NCI-H1417 (cell line): ENCODE data around the gene SETDB1.
A peak's percentile ranks its signal among the peaks of the same experiment; 100 is the strongest.

Experiments
- DNase-seq, 3 experiments: peaks; one replicate each; lab custom pipeline; 2025; lab: John Stamatoyannopoulos, UW

The SETDB1 gene

GRCh38 chr1:150976401-150976821, 50.2 kb downstream of the SETDB1 start:
- DNase-seq = no peak

- DNase-seq = no peak
Observed at GRCh38 chr1:150976879-150977694, 50.9 kb downstream of the SETDB1 start.

DNA sequence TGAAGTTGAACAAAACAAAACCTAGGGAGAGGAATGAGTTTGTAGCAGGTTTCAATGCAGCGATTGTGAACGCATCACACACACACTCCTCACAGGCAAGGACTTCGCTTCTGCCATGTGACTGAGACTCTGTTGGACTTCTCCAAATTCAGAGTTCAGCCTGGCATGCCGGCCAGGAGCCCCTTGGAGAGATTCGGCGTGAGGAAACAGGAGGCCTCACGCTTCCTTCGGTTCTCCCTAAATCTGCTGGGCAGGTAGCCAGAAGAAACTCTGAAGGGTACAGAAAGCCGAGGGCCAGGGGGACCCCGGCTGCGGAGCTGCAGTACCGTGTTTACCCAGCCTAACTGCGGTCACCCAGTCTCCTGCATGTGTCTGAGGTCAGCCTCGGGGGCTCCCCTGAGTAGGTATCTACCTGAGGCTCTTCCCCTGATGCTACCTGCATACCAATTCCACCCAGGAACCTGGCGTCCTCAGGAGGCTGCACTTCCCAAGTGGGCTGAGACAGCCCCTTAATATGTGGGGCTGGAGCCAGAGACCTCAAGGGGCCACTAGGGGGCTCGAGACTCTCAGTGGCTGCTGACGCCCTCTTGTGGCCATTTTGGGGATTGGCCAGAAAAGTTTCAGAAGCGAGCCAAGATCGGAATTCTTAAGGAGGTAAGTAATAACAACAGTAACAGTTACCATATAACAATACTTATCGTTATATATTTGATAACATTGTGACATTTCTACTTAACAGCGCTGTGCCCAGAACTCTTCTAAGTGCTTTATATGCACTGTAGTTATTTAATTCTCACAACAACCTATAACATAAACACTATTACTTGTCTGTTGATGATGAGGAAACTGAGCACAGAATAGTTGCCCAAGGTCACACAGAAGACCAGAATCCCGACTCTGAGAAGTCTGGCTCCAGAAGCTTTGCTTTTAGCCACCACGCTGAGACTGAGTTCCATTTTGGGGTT, 53.2 kb downstream of the SETDB1 start:
- peak; percentile 82 to 99 (median 92) for DNase-seq

DNA sequence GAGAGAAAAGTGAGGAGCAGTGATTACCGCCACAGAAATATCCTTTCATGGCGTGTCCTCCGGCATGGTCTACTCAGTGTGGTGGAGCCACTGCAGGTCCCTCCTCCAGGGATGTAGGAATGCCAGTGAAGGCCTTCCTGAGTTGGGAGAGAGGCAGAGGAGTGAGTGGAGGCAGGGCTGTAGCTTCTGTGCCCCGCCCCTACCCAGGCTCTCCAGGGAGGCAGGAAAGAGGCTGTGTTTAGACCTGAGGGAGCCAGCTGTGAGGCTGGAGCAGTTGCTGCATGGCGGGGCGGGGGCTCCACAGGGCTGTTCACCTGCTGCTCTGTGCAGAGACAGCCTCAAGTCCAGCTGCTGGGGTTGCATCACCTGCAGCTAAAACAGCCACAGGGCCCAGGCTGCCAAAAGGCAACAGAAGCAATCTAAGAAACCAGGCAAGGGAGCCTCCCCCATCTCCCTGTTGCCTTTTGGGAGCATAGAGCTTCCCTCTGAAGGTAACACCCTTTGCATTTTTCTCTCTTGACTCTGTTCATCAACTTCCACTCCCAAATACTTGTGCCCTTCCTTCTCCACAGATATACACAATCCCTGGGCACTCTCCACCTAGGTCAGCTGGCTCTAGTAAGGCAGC, 55.1 kb downstream of the SETDB1 start:
- DNase-seq = peak; percentile 85 to 98 (median 93)

GRCh38 chr1:150981805-150982712, 55.9 kb downstream of the SETDB1 start, which contains the start of gene ANXA9:
Gene ANXA9, plus strand, starts transcription at chr1:150982292. Its CDS starts 814 bp downstream, at chr1:150983106.
- peak; percentile 56 to 68 (median 63) for DNase-seq

DNA sequence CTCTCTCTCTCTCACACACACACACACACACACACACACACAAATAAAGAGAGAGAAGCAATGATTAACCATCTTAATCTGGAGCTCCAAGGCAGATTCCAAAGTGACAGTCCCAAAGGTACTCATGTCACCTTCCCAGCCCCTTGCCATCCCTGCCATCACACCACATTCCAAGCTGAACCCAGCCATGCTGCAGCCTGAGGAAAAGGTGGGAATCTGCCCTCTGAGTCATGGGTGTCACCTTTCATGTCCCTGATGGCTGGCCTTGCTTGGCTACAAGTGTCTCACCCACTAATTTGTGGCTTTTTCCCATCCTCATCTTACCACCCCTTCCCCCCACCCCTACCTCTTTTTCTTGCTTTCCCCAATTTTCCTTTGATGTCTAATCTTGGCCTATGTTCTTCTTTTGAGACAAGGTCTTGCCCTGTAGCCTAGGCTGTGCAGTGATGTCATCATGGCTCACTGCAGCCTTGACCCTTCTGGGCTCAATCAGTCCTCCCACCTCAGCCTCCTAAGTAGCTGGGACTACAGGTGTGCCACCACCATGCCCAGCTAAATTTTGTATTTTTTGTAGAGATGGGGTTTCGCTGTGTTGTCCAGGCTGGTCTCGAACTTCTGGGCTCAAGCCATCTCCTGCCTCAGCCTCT, 59.1 kb downstream of the SETDB1 start:
- no peak for DNase-seq

GRCh38 chr1:150987924-150988323, 61.8 kb downstream of the SETDB1 start:
- DNase-seq = peak; percentile 70 to 95 (median 88)

DNA sequence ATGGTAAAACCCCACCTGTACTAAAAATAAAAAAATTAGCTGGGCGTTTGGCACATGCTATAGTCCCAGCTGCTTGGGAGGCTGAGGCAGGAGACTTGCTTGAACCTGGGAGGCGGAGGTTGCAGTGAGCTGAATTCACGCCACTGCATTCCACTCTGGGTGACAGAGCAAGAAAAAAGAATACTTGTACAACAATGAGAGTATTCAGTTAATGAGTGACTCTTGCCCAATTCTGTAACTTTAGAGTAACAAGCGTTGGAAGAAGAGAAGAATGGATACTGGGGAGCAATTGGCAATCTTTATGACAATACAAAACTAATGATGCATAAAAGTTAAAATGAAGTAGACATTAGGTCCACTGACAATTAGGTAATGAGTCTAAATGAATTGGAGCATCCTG, 66.5 kb downstream of the SETDB1 start:
- DNase-seq = no peak

GRCh38 chr1:150994248-150994647, 68.1 kb downstream of the SETDB1 start:
- DNase-seq = no peak

GRCh38 chr1:150995460-150995859, 69.3 kb downstream of the SETDB1 start:
- no peak for DNase-seq

DNA sequence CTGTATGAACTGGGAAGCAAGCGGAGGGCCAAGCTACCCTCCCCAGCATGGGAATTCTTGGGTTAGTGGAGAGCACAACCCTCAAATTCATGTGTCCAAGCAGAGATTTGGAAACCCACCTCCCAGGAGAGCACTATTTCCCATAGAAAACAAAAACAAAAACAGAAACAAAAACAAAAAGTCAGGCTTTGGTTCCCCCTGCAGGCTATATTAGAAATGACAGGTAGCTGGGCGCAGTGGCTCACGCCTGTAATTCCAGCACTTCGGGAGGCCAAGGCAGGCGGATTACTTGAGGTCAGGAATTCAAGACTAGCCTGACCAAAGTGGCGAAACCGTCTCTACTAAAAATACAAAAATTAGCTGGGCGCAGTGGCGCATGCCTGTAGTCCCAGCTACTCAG, 69.7 kb downstream of the SETDB1 start:
- peak; percentile 15 to 53 (median 49) for DNase-seq

GRCh38 chr1:150997126-150997872, 71.1 kb downstream of the SETDB1 start:
- DNase-seq = no peak

DNA sequence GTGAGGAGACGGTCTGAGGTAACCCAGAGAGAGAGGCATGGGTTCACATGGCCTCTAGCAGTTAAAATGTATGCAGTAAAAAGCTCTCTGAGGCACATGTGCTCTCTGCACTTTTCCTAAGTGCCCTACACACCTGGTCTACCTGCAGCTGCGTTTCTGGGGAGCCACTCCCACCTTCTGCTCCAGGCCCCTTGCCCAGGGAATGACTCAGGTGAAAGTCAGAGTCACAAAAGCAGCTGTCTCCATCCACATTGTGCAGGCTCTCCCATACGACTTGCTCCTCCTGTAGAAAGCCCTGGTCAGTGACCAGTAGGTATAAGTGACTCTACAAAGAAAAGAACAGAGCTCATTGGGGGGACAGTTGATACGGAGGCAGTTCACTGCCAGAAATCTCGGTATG, 71.8 kb downstream of the SETDB1 start:
- no peak for DNase-seq

DNA sequence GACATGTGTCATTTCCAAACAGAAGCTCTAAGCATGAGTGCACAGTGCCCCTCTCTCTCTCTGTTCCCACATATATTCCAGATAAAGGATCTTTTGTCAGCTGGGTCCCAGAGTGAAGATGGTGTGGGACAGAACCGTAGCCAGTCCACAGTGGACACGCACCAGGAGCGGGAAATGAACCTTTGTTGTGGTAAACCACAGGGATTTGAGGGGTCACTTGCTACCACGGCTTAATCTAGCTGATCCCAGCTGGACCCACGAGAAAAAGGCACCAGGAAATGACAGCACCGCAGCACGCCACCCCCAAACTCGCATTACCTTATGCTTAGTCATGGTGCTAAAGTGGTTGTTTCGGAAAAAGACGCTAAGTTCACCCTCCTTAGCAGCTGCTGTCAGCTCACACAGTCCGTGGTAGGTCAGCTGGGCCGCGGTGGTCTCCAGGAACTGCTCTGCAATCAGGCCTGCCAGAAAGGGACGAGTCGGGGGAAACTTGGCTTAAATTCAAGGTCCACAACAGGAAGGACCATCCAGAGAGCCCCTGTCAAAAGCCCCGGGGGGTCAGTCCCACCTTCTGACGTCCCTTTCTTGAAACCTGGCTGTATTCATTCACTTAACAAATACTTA, 73.0 kb downstream of the SETDB1 start:
- DNase-seq = no peak

DNA sequence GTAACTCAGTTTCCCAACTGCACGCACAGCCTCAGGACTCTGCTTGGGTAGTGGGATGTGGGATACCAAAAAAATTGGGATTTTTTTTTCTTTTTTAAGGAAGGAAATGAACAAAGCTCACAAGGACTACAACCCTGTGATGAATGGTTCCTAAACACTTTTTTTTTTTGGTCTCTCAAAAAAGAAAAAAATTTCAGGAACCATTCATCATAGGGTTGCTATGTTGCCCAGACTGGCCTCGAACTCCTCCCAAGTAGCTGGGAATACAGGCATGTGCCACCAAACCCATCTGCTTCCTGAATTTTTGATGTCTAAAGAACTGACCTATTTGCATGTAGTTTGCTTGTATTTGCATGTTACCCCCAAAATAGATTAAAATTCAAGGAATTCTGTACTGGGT, 73.8 kb downstream of the SETDB1 start:
- DNase-seq = no peak

GRCh38 chr1:151000408-151000807, 74.2 kb downstream of the SETDB1 start:
- no peak for DNase-seq

GRCh38 chr1:151001602-151002001, 75.4 kb downstream of the SETDB1 start:
- no peak for DNase-seq

DNA sequence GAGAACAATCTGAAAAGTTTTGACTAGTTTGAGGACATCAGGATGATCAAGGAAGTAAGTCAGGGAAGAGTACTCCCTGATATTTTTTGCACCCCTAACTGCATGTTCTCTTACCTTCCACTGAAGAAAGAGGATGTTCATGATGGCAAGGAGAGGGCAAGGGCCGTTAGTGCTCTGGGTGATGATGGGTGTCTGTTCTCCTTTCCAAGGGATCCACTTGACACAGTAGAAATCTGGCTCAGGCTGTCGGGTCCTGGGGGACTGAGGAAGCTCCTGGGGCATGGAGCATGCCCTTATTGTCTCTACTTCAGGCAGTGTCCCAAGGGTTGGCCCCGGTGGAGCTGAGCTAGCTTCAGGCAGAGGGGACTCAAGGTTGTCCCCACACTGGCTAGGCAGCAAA, 75.9 kb downstream of the SETDB1 start:
- DNase-seq = no peak

GRCh38 chr1:151002611-151003010, 76.4 kb downstream of the SETDB1 start:
- no peak for DNase-seq
